ENCODE results near the gene COL9A2. TPM values are rescaled to one million over a fixed set of nuclear protein-coding genes. Genes with fewer than 3 reads are reported as not detected.

The COL9A2 gene
- polyA plus RNA-seq, 2 donors: 0.54 to 1.3 TPM

DNA sequence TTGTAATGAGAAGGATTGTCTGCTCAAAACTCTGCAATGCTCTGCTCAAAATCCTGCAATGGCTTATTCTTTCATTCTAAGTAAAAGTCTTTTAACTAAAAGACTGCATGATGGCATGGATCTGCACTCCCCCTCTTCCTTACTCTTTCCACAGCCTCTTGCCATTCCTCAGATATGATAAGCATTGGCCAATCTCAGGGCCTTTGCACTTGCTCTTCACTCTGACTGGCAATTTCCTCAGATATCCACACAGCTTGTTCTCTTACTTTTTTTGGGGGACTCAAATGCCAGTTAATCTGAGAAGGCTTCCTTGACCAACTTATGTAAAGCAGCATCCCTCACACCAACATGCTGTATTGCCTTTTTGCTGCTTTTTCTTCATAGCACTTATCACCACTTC lies 61.9 kb downstream of the COL9A2 start:
- no peak overlapping the region for H3K4me3 ChIP-seq (ENCODE audit: low read depth in 1 of 2, low read length in 2 of 2)
- no peaks in the 10 kb centered on the region for H3K36me3 ChIP-seq (ENCODE audit: control insufficient read depth in 2 of 2, insufficient read depth in 2 of 2, low read length in 1 of 2)
- H3K9me3 ChIP-seq (ENCODE audit: control insufficient read depth in 2 of 2, insufficient read depth in 1 of 2, low read depth in 1 of 2, low read length in 1 of 2): no peaks in the 10 kb centered on the region
- no peak overlapping the region for H3K27ac ChIP-seq (ENCODE audit: low read depth in 2 of 2, low read length in 1 of 2)
- H3K4me1 ChIP-seq (ENCODE audit: control insufficient read depth in 2 of 2, insufficient read depth in 2 of 2, low read length in 1 of 2): peaks cover 0 to 3% of the 10 kb centered on the region in 2 donors
- H3K27me3 ChIP-seq (ENCODE audit: control insufficient read depth in 1 of 2, insufficient read depth in 2 of 2, low read length in 2 of 2): no peaks in the 10 kb centered on the region

DNA sequence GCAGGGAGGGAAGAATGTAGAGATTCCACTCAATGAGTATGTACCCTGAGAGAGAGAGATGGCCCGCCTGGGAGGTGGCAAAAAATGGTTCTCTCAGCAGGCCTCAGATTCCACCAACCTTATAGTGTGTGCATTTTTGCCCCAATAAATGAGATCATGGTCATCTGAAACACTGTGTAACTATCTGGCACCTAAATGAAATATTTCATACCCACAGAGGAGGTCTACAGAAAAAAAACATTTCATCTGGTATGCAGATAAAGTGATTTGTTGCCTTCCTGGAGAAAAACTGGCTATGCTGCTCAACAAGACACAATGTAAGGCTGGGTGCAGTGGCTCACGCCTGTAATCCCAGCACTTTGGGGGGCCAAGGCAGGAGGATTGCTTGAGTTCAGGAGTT lies 64.5 kb downstream of the COL9A2 start:
- 84 to 87% methylated on average over 2 of the region's 2 CpGs for WGBS, 2 donors
- H3K36me3 ChIP-seq (ENCODE audit: control insufficient read depth in 2 of 2, insufficient read depth in 2 of 2, low read length in 1 of 2): no peaks in the 10 kb centered on the region
- H3K9me3 ChIP-seq (ENCODE audit: control insufficient read depth in 2 of 2, insufficient read depth in 1 of 2, low read depth in 1 of 2, low read length in 1 of 2): no peaks in the 10 kb centered on the region
- no peak overlapping the region for H3K4me3 ChIP-seq (ENCODE audit: low read depth in 1 of 2, low read length in 2 of 2)
- H3K27ac ChIP-seq (ENCODE audit: low read depth in 2 of 2, low read length in 1 of 2): no peak overlapping the region
- no peaks in the 10 kb centered on the region for H3K4me1 ChIP-seq (ENCODE audit: control insufficient read depth in 2 of 2, insufficient read depth in 2 of 2, low read length in 1 of 2)
- no peaks in the 10 kb centered on the region for H3K27me3 ChIP-seq (ENCODE audit: control insufficient read depth in 1 of 2, insufficient read depth in 2 of 2, low read length in 2 of 2)

DNA sequence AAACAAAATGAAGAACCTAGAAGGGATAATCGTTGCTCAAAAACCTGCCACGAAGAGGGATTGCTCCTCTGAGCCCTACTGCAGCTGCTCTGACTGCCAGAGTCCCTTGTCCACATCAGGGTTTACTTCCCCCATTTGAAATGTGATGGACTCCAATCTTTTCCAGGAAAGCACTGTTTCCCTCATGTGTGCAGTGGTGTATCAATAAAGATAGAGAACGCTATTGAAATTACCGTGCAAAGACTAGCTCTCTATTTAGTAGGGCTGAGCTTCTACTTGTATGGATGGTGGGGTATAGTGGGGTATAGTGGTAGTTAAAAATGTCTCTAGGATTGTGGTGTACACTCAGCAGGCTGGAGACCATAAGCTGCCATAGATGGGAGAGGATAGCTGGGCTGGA lies 65.6 kb downstream of the COL9A2 start:
- Histone ChIP-seq H3K36me3 (ENCODE audit: control insufficient read depth in 2 of 2, insufficient read depth in 2 of 2, low read length in 1 of 2) (no peaks in the 10 kb centered on the region), H3K4me3 (ENCODE audit: low read depth in 1 of 2, low read length in 2 of 2) (no peak overlapping the region), H3K27me3 (ENCODE audit: control insufficient read depth in 1 of 2, insufficient read depth in 2 of 2, low read length in 2 of 2) (no peaks in the 10 kb centered on the region), H3K4me1 (ENCODE audit: control insufficient read depth in 2 of 2, insufficient read depth in 2 of 2, low read length in 1 of 2) (no peaks in the 10 kb centered on the region), H3K9me3 (ENCODE audit: control insufficient read depth in 2 of 2, insufficient read depth in 1 of 2, low read depth in 1 of 2, low read length in 1 of 2) (no peaks in the 10 kb centered on the region), H3K27ac (ENCODE audit: low read depth in 2 of 2, low read length in 1 of 2) (no peak overlapping the region)
- 78 to 83% methylated on average over 4 of the region's 4 CpGs for WGBS, 2 donors

Other genes with a start within 250 kb of the COL9A2 start
- 10 to 100 TPM; 20.3 to 25.1 TPM for gene PPT1, start 220.0 kb downstream of the COL9A2 start, polyA plus RNA-seq
- 1 to 10 TPM; 4.7 to 5.6 TPM for gene RLF, start 155.9 kb downstream of the COL9A2 start, polyA plus RNA-seq
- not detected for gene TMCO2, start 69.3 kb downstream of the COL9A2 start, polyA plus RNA-seq
- gene ZMPSTE24, start 59.0 kb downstream of the COL9A2 start, polyA plus RNA-seq: 10 to 100 TPM; 14.4 to 18.7 TPM
- 10 to 100 TPM in 1 of 2 donors, 1 to 10 TPM in 1; 9.1 to 14.2 TPM for gene SMAP2, start 56.4 kb upstream of the COL9A2 start, polyA plus RNA-seq
- gene ZFP69B, start 133.2 kb upstream of the COL9A2 start, polyA plus RNA-seq: under 1 TPM; 0.46 to 0.49 TPM
- gene ZFP69, start 160.0 kb upstream of the COL9A2 start, polyA plus RNA-seq: 1 to 10 TPM; 1.4 to 3.1 TPM
- gene EXO5, start 191.5 kb upstream of the COL9A2 start, polyA plus RNA-seq: 1 to 10 TPM; 3.6 to 4.3 TPM
- 1 to 10 TPM; 1.3 to 1.7 TPM for gene ZNF684, start 214.4 kb upstream of the COL9A2 start, polyA plus RNA-seq